ENCODE results near the gene SEC11C.

SEC11C gene

GRCh38 chr18:59156316-59156715, 16.6 kb downstream of the SEC11C start:
- no peak for DNase-seq (ENCODE audit: low read depth)
- no peak for TF ChIP-seq CTCF (IDR thresholded peaks at IDR 0.05; ENCODE audit: low read length, missing control alignments)
- H3K4me3 ChIP-seq (replicated peaks; ENCODE audit: low read depth, low read length): no peak overlapping the region

- no peak for DNase-seq (ENCODE audit: low read depth)
- no peak for TF ChIP-seq CTCF (IDR thresholded peaks at IDR 0.05; ENCODE audit: low read length, missing control alignments)
- no peak overlapping the region for H3K4me3 ChIP-seq (replicated peaks; ENCODE audit: low read depth, low read length)
These were observed 19.6 kb downstream of the SEC11C start for GRCh38 chr18:59159265-59159664.

- no peak overlapping the region for H3K4me3 ChIP-seq (replicated peaks; ENCODE audit: low read depth, low read length)
- no peak for TF ChIP-seq CTCF (IDR thresholded peaks at IDR 0.05; ENCODE audit: low read length, missing control alignments)
- DNase-seq (ENCODE audit: low read depth): no peak
These were observed 20.3 kb downstream of the SEC11C start for GRCh38 chr18:59159986-59160385.

GRCh38 chr18:59172664-59173249, 33.1 kb downstream of the SEC11C start:
- no peak for TF ChIP-seq CTCF (IDR thresholded peaks at IDR 0.05; ENCODE audit: low read length, missing control alignments)
- no peak overlapping the region for H3K4me3 ChIP-seq (replicated peaks; ENCODE audit: low read depth, low read length)
- DNase-seq (ENCODE audit: low read depth): no peak

GRCh38 chr18:59177485-59177884, 37.8 kb downstream of the SEC11C start:
- no peak for TF ChIP-seq CTCF (IDR thresholded peaks at IDR 0.05; ENCODE audit: low read length, missing control alignments)
- H3K4me3 ChIP-seq (replicated peaks; ENCODE audit: low read depth, low read length): no peak overlapping the region
- no peak for DNase-seq (ENCODE audit: low read depth)

- peak; percentile 38 for DNase-seq (ENCODE audit: low read depth)
- no peak overlapping the region for H3K4me3 ChIP-seq (replicated peaks; ENCODE audit: low read depth, low read length)
- no peak for TF ChIP-seq CTCF (IDR thresholded peaks at IDR 0.05; ENCODE audit: low read length, missing control alignments)
These were observed 40.6 kb downstream of the SEC11C start for GRCh38 chr18:59180150-59180845.

- no peak for TF ChIP-seq CTCF (IDR thresholded peaks at IDR 0.05; ENCODE audit: low read length, missing control alignments)
- DNase-seq (ENCODE audit: low read depth): no peak
- no peak overlapping the region for H3K4me3 ChIP-seq (replicated peaks; ENCODE audit: low read depth, low read length)
These were observed 43.0 kb downstream of the SEC11C start for GRCh38 chr18:59182673-59183072.

Data from fibroblast of pulmonary artery (primary cell).